A673 (cell line): ENCODE measurements around the gene LAMA5. TPM values are rescaled to one million over a fixed set of nuclear protein-coding genes. Genes with fewer than 3 reads are reported as not detected.

Experiments
- BruUV-seq: library from RNA; stranded (reverse); fragments of 400-500 nt; replicated peaks from 2 replicates; lab custom pipeline; 2021; lab: Mats Ljungman, UMichigan
- CTCF ChIA-PET: fragments of 300-600 bp; sonication (Branson Sonifier 250); formaldehyde crosslinking; loops from one replicate; lab custom pipeline; 2022; ENCODE audit warnings: antibody characterized with exemption; lab: Charles Lee
- POLR2A ChIA-PET: fragments of 300-600 bp; sonication (Branson Sonifier 250); formaldehyde crosslinking; loops from one replicate; lab custom pipeline; 2022; ENCODE audit warnings: antibody characterized with exemption; ENCODE audit not compliant: low non-redundant PET; lab: Charles Lee
- DNase-seq: peaks from one replicate; pipeline ENCODE4 v3.0.0-alpha.2; 2015; ENCODE audit warnings: low spot score
- H3K27ac ChIP-seq: fragments of 200-600 bp; sonication (generic); 2 replicates; pipeline ENCODE4 v1.5.1; 2016; ENCODE audit warnings: mixed run types, low read depth, mild to moderate bottlenecking, mixed read lengths, antibody characterized with exemption, low read length; ENCODE audit not compliant: poor library complexity, severe bottlenecking
- H3K27me3 ChIP-seq: fragments of 200-600 bp; sonication (generic); replicated peaks from 2 replicates; pipeline ENCODE4 v1.6.1; 2017; ENCODE audit warnings: mixed run types, low read depth, mild to moderate bottlenecking, mixed read lengths, antibody characterized with exemption, low read length; ENCODE audit not compliant: insufficient read depth, poor library complexity
- H3K36me3 ChIP-seq: fragments of 200-600 bp; sonication (generic); 2 replicates; pipeline ENCODE4 v1.6.1; 2016; ENCODE audit warnings: mixed run types, mild to moderate bottlenecking, mixed read lengths, antibody characterized with exemption, low read length; ENCODE audit not compliant: insufficient read depth, poor library complexity, severe bottlenecking
- H3K4me1 ChIP-seq: fragments of 200-600 bp; sonication (generic); 2 replicates; pipeline ENCODE4 v1.6.1; 2017; ENCODE audit warnings: mixed run types, mild to moderate bottlenecking, mixed read lengths, antibody characterized with exemption, low read length; ENCODE audit not compliant: insufficient read depth, poor library complexity, severe bottlenecking
- H3K4me3 ChIP-seq: fragments of 200-600 bp; sonication (generic); 2 replicates; pipeline ENCODE4 v1.5.1; 2016; ENCODE audit warnings: low read depth, mixed run types, mild to moderate bottlenecking, mixed read lengths, low read length; ENCODE audit not compliant: poor library complexity, severe bottlenecking
- H3K9me3 ChIP-seq: fragments of 200-600 bp; sonication (generic); 2 replicates; pipeline ENCODE4 v1.6.1; 2016; ENCODE audit warnings: mixed run types, low read depth, mild to moderate bottlenecking, mixed read lengths, antibody characterized with exemption, low read length; ENCODE audit not compliant: poor library complexity, severe bottlenecking
- EZH2 ChIP-seq: fragments of 200-600 bp; sonication (generic); IDR thresholded peaks from 2 replicates; pipeline ENCODE4 v1.6.1; 2017; ENCODE audit warnings: borderline replicate concordance, low read depth, mild to moderate bottlenecking, mixed read lengths, antibody characterized with exemption, low read length; ENCODE audit not compliant: poor library complexity, severe bottlenecking
- intact Hi-C: fragments of 100-400 bp; cut with micrococcal nuclease; formaldehyde crosslinking; loops from one replicate; pipeline ENCODE4 v1.10.0; 2022; ENCODE audit not compliant: unreplicated experiment
- microRNA-seq: library from miRNA; unstranded; fragments of <30 nt; microRNA quantifications from one replicate; pipeline ENCODE4 v1.2.0, GENCODE V29; 2021
- total RNA-seq: library from RNA; stranded (reverse); gene quantifications from 2 replicates; pipeline ENCODE4 v1.2.3, GENCODE V29; 2021
- TF ChIP-seq, protein P1 (sequence below): fragments of 300-800, 200-600 bp; sonication (generic); conservative IDR thresholded peaks from 2 replicates; pipeline ENCODE4 v1.5.1; 2017; ENCODE audit warnings: low read depth, mild to moderate bottlenecking, antibody characterized with exemption, low read length, moderate library complexity, mixed read lengths

LAMA5 gene
- total RNA-seq, 1 experiment from 2014 or later, result 4.2 TPM

GRCh38 chr20:62259294-62259565 is 107.9 kb downstream of the LAMA5 start:
- H3K27ac ChIP-seq, result no peak overlapping the region
- no TSS peak for BruUV-seq
- intact Hi-C loops, result no loop called here
- ChIA-PET POLR2A (no interaction called here), CTCF (no interaction called here)
- H3K4me3 ChIP-seq, result no peak overlapping the region
- no peaks in the 10 kb centered on the region for H3K9me3 ChIP-seq
- TF ChIP-seq, protein P1, sequence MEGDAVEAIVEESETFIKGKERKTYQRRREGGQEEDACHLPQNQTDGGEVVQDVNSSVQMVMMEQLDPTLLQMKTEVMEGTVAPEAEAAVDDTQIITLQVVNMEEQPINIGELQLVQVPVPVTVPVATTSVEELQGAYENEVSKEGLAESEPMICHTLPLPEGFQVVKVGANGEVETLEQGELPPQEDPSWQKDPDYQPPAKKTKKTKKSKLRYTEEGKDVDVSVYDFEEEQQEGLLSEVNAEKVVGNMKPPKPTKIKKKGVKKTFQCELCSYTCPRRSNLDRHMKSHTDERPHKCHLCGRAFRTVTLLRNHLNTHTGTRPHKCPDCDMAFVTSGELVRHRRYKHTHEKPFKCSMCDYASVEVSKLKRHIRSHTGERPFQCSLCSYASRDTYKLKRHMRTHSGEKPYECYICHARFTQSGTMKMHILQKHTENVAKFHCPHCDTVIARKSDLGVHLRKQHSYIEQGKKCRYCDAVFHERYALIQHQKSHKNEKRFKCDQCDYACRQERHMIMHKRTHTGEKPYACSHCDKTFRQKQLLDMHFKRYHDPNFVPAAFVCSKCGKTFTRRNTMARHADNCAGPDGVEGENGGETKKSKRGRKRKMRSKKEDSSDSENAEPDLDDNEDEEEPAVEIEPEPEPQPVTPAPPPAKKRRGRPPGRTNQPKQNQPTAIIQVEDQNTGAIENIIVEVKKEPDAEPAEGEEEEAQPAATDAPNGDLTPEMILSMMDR, result no peak
- no peak for TF ChIP-seq EZH2
- H3K4me1 ChIP-seq, result no peaks in the 10 kb centered on the region
- no peak for DNase-seq
- no peaks in the 10 kb centered on the region for H3K36me3 ChIP-seq
- no peaks in the 10 kb centered on the region for H3K27me3 ChIP-seq

Small RNA genes within 50 kb of the gene (microRNA-seq; reads per million reads assigned to microRNA genes)
- gene MIR4758, result not detected

Other genes with a start within 250 kb of the LAMA5 start
- 72.5 and 80.2 TPM in 2 replicates for gene LSM14B, start 244.8 kb downstream of the LAMA5 start, total RNA-seq
- 555 and 593 TPM in 2 replicates for gene PSMA7, start 223.9 kb downstream of the LAMA5 start, total RNA-seq
- gene SS18L1, start 223.5 kb downstream of the LAMA5 start, total RNA-seq, result 34.7 and 39.6 TPM in 2 replicates
- 40.9 and 48.1 TPM in 2 replicates for gene MTG2, start 184.3 kb downstream of the LAMA5 start, total RNA-seq
- 0.22 TPM in 1 of 2 replicates, not detected in the other for gene HRH3, start 147.0 kb downstream of the LAMA5 start, total RNA-seq
- 26.3 and 32.1 TPM in 2 replicates for gene OSBPL2, start 128.8 kb downstream of the LAMA5 start, total RNA-seq
- gene ADRM1, start 64.3 kb downstream of the LAMA5 start, total RNA-seq, result 218 and 252 TPM in 2 replicates
- 1,502 and 1,506 TPM in 2 replicates for gene RPS21, start 19.8 kb upstream of the LAMA5 start, total RNA-seq
- gene CABLES2, start 40.0 kb upstream of the LAMA5 start, total RNA-seq, result 11.8 and 14.1 TPM in 2 replicates
- gene RBBP8NL, start 60.2 kb upstream of the LAMA5 start, total RNA-seq, result not detected in 2 replicates
- gene GATA5, start 108.7 kb upstream of the LAMA5 start, total RNA-seq, result not detected in 2 replicates